Mesodermal cell (in vitro differentiated cells): ENCODE measurements around the gene FITM1.

Source experiments
- H3K27ac ChIP-seq: 2 replicates; pipeline ENCODE4 v1.7.0; 2013; ENCODE audit warnings: mild to moderate bottlenecking, low read depth, low read length, moderate library complexity; ENCODE audit not compliant: severe bottlenecking
- H3K36me3 ChIP-seq: 2 replicates; pipeline ENCODE4 v1.7.1; 2013; ENCODE audit warnings: mild to moderate bottlenecking, low read length, moderate library complexity; ENCODE audit not compliant: control insufficient read depth, insufficient read depth
- H3K4me1 ChIP-seq: one replicate; pipeline ENCODE4 v1.7.1; 2013; ENCODE audit warnings: mild to moderate bottlenecking, low read length; ENCODE audit not compliant: insufficient read depth, control insufficient read depth, poor library complexity, severe bottlenecking
- H3K4me3 ChIP-seq: 2 replicates; pipeline ENCODE4 v1.7.0; 2013; ENCODE audit warnings: low read length, control low read depth, mild to moderate bottlenecking; ENCODE audit not compliant: insufficient read depth, poor library complexity, severe bottlenecking; ENCODE audit errors: extremely low read depth
- H3K9me3 ChIP-seq: 2 replicates; pipeline ENCODE4 v1.7.1; 2013; ENCODE audit warnings: mild to moderate bottlenecking, low read length, moderate library complexity; ENCODE audit not compliant: control insufficient read depth
- WGBS, 2 experiments: methylation state at CpG; one replicate each; pipeline ENCODE4 v1.1.5; 2013; ENCODE audit warnings: missing lambda C conversion rate in 2 of 2; ENCODE audit not compliant: insufficient coverage in 2 of 2; 5-methylcytosine and 5-hydroxymethylcytosine counted together

Gene FITM1

GRCh38 chr14:24135834-24136683, 5.6 kb downstream of the FITM1 start, which contains the start of gene PSME1:
PSME1 (plus strand) TSS chr14:24136194; CDS start chr14:24136263, 69 bp downstream.
- no peak within 1 kb of the TSS for H3K27ac ChIP-seq
- peaks cover 2% of the 10 kb centered on the region for H3K4me1 ChIP-seq
- WGBS, 2 experiments = 3% methylated on average over 42 to 64 of the region's 75 CpGs
- no peaks in the 10 kb centered on the region for H3K9me3 ChIP-seq
- H3K4me3 ChIP-seq = peak within 1 kb of the TSS; percentile 85
- peaks cover 22% of the 10 kb centered on the region for H3K36me3 ChIP-seq

GRCh38 chr14:24136684-24137528, 6.4 kb downstream of the FITM1 start:
- 59 to 72% methylated on average over 6 to 7 of the region's 13 CpGs for WGBS, 2 experiments

GRCh38 chr14:24137529-24138395, 7.3 kb downstream of the FITM1 start:
- Histone ChIP-seq H3K4me1 (peaks cover 2% of the 10 kb centered on the region), H3K4me3 (no peak overlapping the region), H3K9me3 (no peaks in the 10 kb centered on the region), H3K27ac (no peak overlapping the region), H3K36me3 (peaks cover 22% of the 10 kb centered on the region)
- 83 to 98% methylated on average over 4 to 5 of the region's 8 CpGs for WGBS, 2 experiments

More at GRCh38 chr14:24136684-24137528, 6.4 kb downstream of the FITM1 start:
- H3K4me1 ChIP-seq = peaks cover 2% of the 10 kb centered on the region
- no peaks in the 10 kb centered on the region for H3K9me3 ChIP-seq
- H3K36me3 ChIP-seq = peaks cover 22% of the 10 kb centered on the region
- peak overlapping the region; percentile 85 for H3K4me3 ChIP-seq
- no peak overlapping the region for H3K27ac ChIP-seq

- peaks cover 28% of the 10 kb centered on the region for H3K36me3 ChIP-seq
- H3K4me1 ChIP-seq = peaks cover 2% of the 10 kb centered on the region
- 95 to 100% methylated on average over 10 to 11 of the region's 13 CpGs for WGBS, 2 experiments
- H3K9me3 ChIP-seq = no peaks in the 10 kb centered on the region
- no peak overlapping the region for H3K4me3 ChIP-seq
- H3K27ac ChIP-seq = no peak overlapping the region
These were observed 8.2 kb downstream of the FITM1 start for GRCh38 chr14:24138396-24139271.

GRCh38 chr14:24139272-24139934, 8.9 kb downstream of the FITM1 start:
- H3K9me3 ChIP-seq = no peaks in the 10 kb centered on the region
- WGBS, 2 experiments = 100% methylated on average over 2 of the region's 9 CpGs
- H3K4me3 ChIP-seq = peak overlapping the region; percentile 73
- peaks cover 35% of the 10 kb centered on the region for H3K36me3 ChIP-seq
- peaks cover 2% of the 10 kb centered on the region for H3K4me1 ChIP-seq
- H3K27ac ChIP-seq = no peak overlapping the region

GRCh38 chr14:24141097-24141880, 10.8 kb downstream of the FITM1 start, which contains the start of gene EMC9:
EMC9 (minus strand) TSS chr14:24141591; CDS start chr14:24141304, 287 bp downstream.
- Histone ChIP-seq H3K27ac (peak within 1 kb of the TSS; percentile 82), H3K36me3 (peaks cover 38% of the 10 kb centered on the region), H3K4me1 (peaks cover 11% of the 10 kb centered on the region), H3K4me3 (peak within 1 kb of the TSS; percentile 73), H3K9me3 (no peaks in the 10 kb centered on the region)
- 0% methylated on average over 64 to 65 of the region's 65 CpGs for WGBS, 2 experiments

- WGBS, 2 experiments = 100% methylated on average over 2 of the region's 2 CpGs
- no peak overlapping the region for H3K4me3 ChIP-seq
- H3K9me3 ChIP-seq = no peaks in the 10 kb centered on the region
- H3K27ac ChIP-seq = no peak overlapping the region
- peaks cover 31% of the 10 kb centered on the region for H3K36me3 ChIP-seq
- peaks cover 9% of the 10 kb centered on the region for H3K4me1 ChIP-seq
These were observed 13.1 kb downstream of the FITM1 start for GRCh38 chr14:24143511-24143910.

GRCh38 chr14:24144451-24144850, 14.0 kb downstream of the FITM1 start:
- H3K9me3 ChIP-seq = no peaks in the 10 kb centered on the region
- peaks cover 9% of the 10 kb centered on the region for H3K4me1 ChIP-seq
- 100% methylated on average over 1 of the region's 1 CpG; no CpG with 5 or more reads in 1 of the 2 experiments for WGBS, 2 experiments
- H3K27ac ChIP-seq = no peak overlapping the region
- H3K36me3 ChIP-seq = peaks cover 31% of the 10 kb centered on the region
- no peak overlapping the region for H3K4me3 ChIP-seq
